Keratinocyte (primary cell): ENCODE results near the gene AFTPH. TPM values are rescaled to one million over a fixed set of nuclear protein-coding genes. Genes with fewer than 3 reads are reported as not detected.

ENCODE experiments used
- DNase-seq: peaks from one replicate; pipeline ENCODE4 v3.0.0-alpha.2; 2011; ENCODE audit warnings: low read depth, missing footprints, low spot score
- FAIRE-seq: peaks from 2 replicates; lab custom pipeline; 2011; peaks lifted over from hg19 to GRCh38; lab: Jason Lieb, UNC
- H2AFZ ChIP-seq: 2 replicates; pipeline ENCODE4 v1.6.0; 2012; ENCODE audit warnings: low read length, control low read depth, inconsistent platforms; ENCODE audit not compliant: control insufficient read depth
- H3K27ac ChIP-seq: 2 replicates; pipeline ENCODE4 v1.5.1; 2011; ENCODE audit warnings: low read length; ENCODE audit not compliant: control insufficient read depth, insufficient read depth
- H3K27me3 ChIP-seq: 3 replicates; pipeline ENCODE4 v1.6.0; 2011; ENCODE audit warnings: low read length; ENCODE audit not compliant: control insufficient read depth, insufficient read depth; ENCODE audit errors: extremely low read depth
- H3K36me3 ChIP-seq, 2 experiments: 2 replicates in 1 of 2; 3 replicates in 1 of 2; pipeline ENCODE4 v1.5.1; 2011; ENCODE audit warnings: low read length in 2 of 2, mild to moderate bottlenecking in 1 of 2; ENCODE audit not compliant: control insufficient read depth in 2 of 2, insufficient read depth in 2 of 2; ENCODE audit errors: extremely low read depth in 1 of 2
- H3K4me1 ChIP-seq: 3 replicates; pipeline ENCODE4 v1.5.1; 2011; ENCODE audit warnings: low read length; ENCODE audit not compliant: control insufficient read depth, insufficient read depth; ENCODE audit errors: extremely low read depth
- H3K4me2 ChIP-seq: 3 replicates; pipeline ENCODE4 v1.6.0; 2011; ENCODE audit warnings: low read depth, low read length; ENCODE audit not compliant: control insufficient read depth, insufficient read depth; ENCODE audit errors: extremely low read depth
- H3K4me3 ChIP-seq, 3 experiments: fragments of 200-600 bp in 1 of 3; sonication (generic) in 1 of 3; 2 replicates in 2 of 3; 3 replicates in 1 of 3; pipeline ENCODE4 v1.5.1; 2011 to 2016; ENCODE audit warnings: low read length in 3 of 3, mild to moderate bottlenecking in 3 of 3, control low read depth in 2 of 3, inconsistent platforms in 1 of 3, low read depth in 1 of 3, mixed read lengths in 1 of 3, mixed run types in 1 of 3, moderate library complexity in 1 of 3; ENCODE audit not compliant: control insufficient read depth in 2 of 3, insufficient read depth in 2 of 3; ENCODE audit errors: extremely low read depth in 1 of 3
- H3K79me2 ChIP-seq: 2 replicates; pipeline ENCODE4 v1.6.0; 2012; ENCODE audit warnings: low read length; ENCODE audit not compliant: control insufficient read depth, insufficient read depth
- H3K9ac ChIP-seq: 3 replicates; pipeline ENCODE4 v1.6.0; 2011; ENCODE audit warnings: low read length; ENCODE audit not compliant: control insufficient read depth, insufficient read depth; ENCODE audit errors: extremely low read depth
- H3K9me1 ChIP-seq: 3 replicates; pipeline ENCODE4 v1.6.0; 2011; ENCODE audit warnings: low read length; ENCODE audit not compliant: control insufficient read depth, insufficient read depth; ENCODE audit errors: extremely low read depth
- H3K9me3 ChIP-seq: 2 replicates; pipeline ENCODE4 v1.5.1; 2012; ENCODE audit warnings: low read depth, low read length; ENCODE audit not compliant: control insufficient read depth
- H4K20me1 ChIP-seq: 3 replicates; pipeline ENCODE4 v1.6.0; 2011; ENCODE audit warnings: low read length; ENCODE audit not compliant: control insufficient read depth, insufficient read depth; ENCODE audit errors: extremely low read depth
- CTCF ChIP-seq, 3 experiments: IDR thresholded peaks in 1 of 3; conservative IDR thresholded peaks in 1 of 3; optimal IDR thresholded peaks in 1 of 3; 2 replicates in 2 of 3; 3 replicates in 1 of 3; pipeline versions ENCODE3 to v1.5.1; 2011; ENCODE audit warnings: low read length in 3 of 3, mild to moderate bottlenecking in 3 of 3, moderate library complexity in 2 of 3, control low read depth in 1 of 3, inconsistent platforms in 1 of 3; ENCODE audit not compliant: insufficient read depth in 2 of 3; ENCODE audit errors: extremely low read depth in 1 of 3
- EZH2 ChIP-seq: IDR thresholded peaks from one replicate; pipeline ENCODE4 v1.6.1; 2012; ENCODE audit warnings: inconsistent platforms, mild to moderate bottlenecking, low read length, moderate library complexity
- dilution Hi-C: fragments of 300-500 bp; cut with MboI; formaldehyde crosslinking; loops from one replicate; pipeline ENCODE4 v1.7.0; 2020; ENCODE audit warnings: low sequenced_read_pairs; ENCODE audit not compliant: extremely low pct_ligation_motif_present
- polyA plus RNA-seq, 5 experiments: library from polyadenylated mRNA; depleted of rRNA in 3 of 5; stranded (reverse) in 3 of 5; stranded (forward) in 1 of 5; unstranded in 1 of 5; fragments of >200 nt; gene quantifications; 1 replicate in 1 of 5; 2 replicates in 3 of 5; 3 replicates in 1 of 5; pipeline versions ENCODE4 v1.2.1 to v1.2.3, GENCODE V29; 2011 to 2012; ENCODE audit warnings: missing spikeins in 2 of 5, low read depth in 1 of 5, low replicate concordance in 1 of 5

The AFTPH gene
- polyA plus RNA-seq, 1 donor (not counting 4 experiments of a cell fraction or from before 2014, with no cell fraction given): 28.3 TPM

- no peak for TF ChIP-seq CTCF (optimal IDR thresholded peaks at IDR 0.05 in 1 of 3, IDR thresholded peaks at IDR 0.05 in 1 of 3, conservative IDR thresholded peaks at IDR 0.05 in 1 of 3; ENCODE audit: extremely low read depth in 1 of 3, insufficient read depth in 2 of 3, low read length in 3 of 3)
- no peak for TF ChIP-seq EZH2
- Histone ChIP-seq H3K9me3 (no peaks in the 10 kb centered on the region), H3K9me1 (no peaks in the 10 kb centered on the region), H3K4me3 (no peak overlapping the region), H3K4me1 (peaks cover 20% of the 10 kb centered on the region), H3K79me2 (peaks cover 30% of the 10 kb centered on the region), H3K4me2 (no peak overlapping the region), H4K20me1 (no peaks in the 10 kb centered on the region), H2AFZ (no peak overlapping the region), H3K27ac (no peak overlapping the region), H3K27me3 (no peaks in the 10 kb centered on the region), H3K36me3 (peaks cover 21 to 29% of the 10 kb centered on the region in 2 experiments), H3K9ac (no peak overlapping the region)
- dilution Hi-C loops: no loop called here
- no peak for FAIRE-seq
- no peak for DNase-seq
Observed at GRCh38 chr2:64631771-64632170, 107.6 kb downstream of the AFTPH start.

GRCh38 chr2:64632835-64633819 is 109.0 kb downstream of the AFTPH start:
- peaks cover 43% of the 10 kb centered on the region for H3K79me2 ChIP-seq

More at GRCh38 chr2:64632835-64633819, 109.0 kb downstream of the AFTPH start:
- Histone ChIP-seq H4K20me1 (no peaks in the 10 kb centered on the region), H3K27me3 (no peaks in the 10 kb centered on the region), H3K9ac (no peak overlapping the region), H3K4me3 (no peak overlapping the region), H3K27ac (no peak overlapping the region), H3K4me1 (peaks cover 33% of the 10 kb centered on the region), H3K36me3 (peaks cover 21 to 29% of the 10 kb centered on the region in 2 experiments), H3K9me1 (peaks cover 3% of the 10 kb centered on the region), H3K4me2 (no peak overlapping the region), H2AFZ (no peak overlapping the region), H3K9me3 (no peaks in the 10 kb centered on the region)
- DNase-seq: no peak
- TF ChIP-seq EZH2 (no peak), CTCF (optimal IDR thresholded peaks at IDR 0.05 in 1 of 3, IDR thresholded peaks at IDR 0.05 in 1 of 3, conservative IDR thresholded peaks at IDR 0.05 in 1 of 3; ENCODE audit: extremely low read depth in 1 of 3, insufficient read depth in 2 of 3, low read length in 3 of 3) (no peak)
- dilution Hi-C loops: no loop called here
- no peak for FAIRE-seq
